SU-DHL-6 (cell line): ENCODE data around the gene CPAMD8.

Experiments used
- CTCF ChIP-seq: fragments of 200-600 bp; sonication (generic); IDR thresholded peaks from one replicate; pipeline ENCODE4 v1.5.1; 2017; ENCODE audit warnings: antibody characterized with exemption, mild to moderate bottlenecking, low read length, moderate library complexity; ENCODE audit not compliant: insufficient read depth, poor library complexity, severe bottlenecking
- EZH2phosphoT487 ChIP-seq: fragments of 200-600 bp; sonication (generic), shearing (Covaris generic); conservative IDR thresholded peaks from 2 replicates; pipeline ENCODE4 v1.6.1; 2018; ENCODE audit warnings: mild to moderate bottlenecking, antibody characterized with exemption, low read length, moderate library complexity, mixed read lengths

GRCh38 chr19:16894080-16894479, 132.5 kb downstream of the CPAMD8 start:
- TF ChIP-seq CTCF (no peak), EZH2phosphoT487 (no peak)
